Psoas muscle (tissue), 8 donors: Measurements from ENCODE around the gene SPATA24. TPM values are rescaled to one million over a fixed set of nuclear protein-coding genes. Genes with fewer than 3 reads are reported as not detected.

Experiments used
- ATAC-seq, 4 donors: fragments of 200-7000 bp; cut with Tn5 transposase; one replicate each; pipeline ENCODE4 v1.9.1; 2020; ENCODE audit warnings: moderate library complexity in 3 of 4, mild to moderate bottlenecking in 2 of 4
- DNase-seq, 2 donors: peaks; one replicate each; pipeline ENCODE4 v3.0.0-alpha.2; 2020
- H3K27ac ChIP-seq: fragments of 200-600 bp; one replicate; pipeline ENCODE4 v1.8.0; 2022
- H3K27me3 ChIP-seq, 3 donors: fragments of 200-600 bp in 1 of 3; one replicate each; pipeline versions ENCODE4 v1.6.1 to v1.8.0; 2013 to 2022; ENCODE audit warnings: low read length in 2 of 3, mild to moderate bottlenecking in 2 of 3, moderate library complexity in 1 of 3; ENCODE audit not compliant: insufficient read depth in 3 of 3
- H3K36me3 ChIP-seq, 2 donors: fragments of 200-600 bp in 1 of 2; one replicate each; pipeline versions ENCODE4 v1.6.1 to v1.8.0; 2013 to 2022; ENCODE audit warnings: low read depth in 1 of 2, mild to moderate bottlenecking in 1 of 2, moderate library complexity in 1 of 2; ENCODE audit not compliant: insufficient read depth in 1 of 2
- H3K4me1 ChIP-seq: fragments of 200-600 bp; one replicate; pipeline ENCODE4 v1.8.0; 2022
- H3K4me3 ChIP-seq: fragments of 200-600 bp; one replicate; pipeline ENCODE4 v1.8.0; 2022; ENCODE audit warnings: mild to moderate bottlenecking
- H3K9me3 ChIP-seq: fragments of 200-600 bp; one replicate; pipeline ENCODE4 v1.8.0; 2022
- WGBS, 3 donors: extraction: QIAGEN DNeasy Blood & Tissue Kit; methylation state at CpG; one replicate each; pipeline versions ENCODE4 v1.1.6 to v1.1.7; 2013; 5-methylcytosine and 5-hydroxymethylcytosine counted together
- intact Hi-C, 2 donors: fragments of 100-400 bp; cut with DNase I; formaldehyde crosslinking; loops; one replicate each; pipeline versions ENCODE4 v1.11.0 to v1.14.2; 2022
- polyA plus RNA-seq, 3 donors: library from polyadenylated mRNA; stranded (reverse); fragments of 200-250 nt; gene quantifications; one replicate each; pipeline ENCODE4 v1.2.3, GENCODE V29; 2013
- total RNA-seq, 4 donors: library from RNA; stranded (reverse); fragmentation: NEBNext Ultra II Directional in 2 of 4; extraction: Animal tissue kit (Norgen Biotek cat#: 25700) in 2 of 4; gene quantifications; one replicate each; pipeline versions ENCODE4 v1.2.1 to v1.2.4, GENCODE V29; 2021 to 2023
- TF ChIP-seq, protein P1 (sequence below): fragments of 200-600 bp; IDR thresholded peaks from one replicate; pipeline ENCODE4 v1.8.0; 2022; ENCODE audit warnings: antibody characterized with exemption
- donor health status: healthy with polysubstance abuse.
- donor health status: DM: no; HTN: no; CAD: no; lungs with moderate emphysema.
- donor health status: Bipolar disorder and iron deficiency.
- donor health status: healthy.
- donor health status: DM: yes; HTN: yes; CAD: no.
- donor health status: DM: no; HTN: no; CAD: no.
- donor health status: DM: no; HTN: no; CAD: no.
- donor health status: DM: yes; HTN: yes; CAD: no.

SPATA24 gene
- total and polyA plus RNA-seq, 7 donors: 6.7 to 18.8 (median 11.5) TPM

DNA sequence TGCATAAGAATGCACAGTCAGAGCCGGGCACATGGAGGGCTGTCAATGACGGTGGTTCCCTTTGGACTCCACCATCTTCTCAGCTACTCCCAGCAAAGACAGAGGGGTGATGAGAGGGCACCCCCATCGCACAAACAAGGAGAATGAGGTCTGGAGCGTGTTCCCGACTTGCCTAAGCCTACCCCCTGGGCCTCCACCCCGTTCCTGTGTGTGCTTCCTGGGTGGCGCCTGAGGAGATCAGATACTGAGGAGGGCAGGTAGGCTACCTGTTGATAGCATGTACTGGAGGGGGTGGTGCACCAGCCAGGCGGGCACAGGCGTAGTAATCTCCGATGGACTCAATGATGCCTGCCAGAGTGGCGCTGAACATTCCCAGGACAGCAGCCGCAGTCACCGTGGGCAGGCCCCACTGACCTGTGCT is 24.9 kb downstream of the SPATA24 start:
- H3K9me3 ChIP-seq: no peaks in the 10 kb centered on the region
- H3K4me3 ChIP-seq: no peak overlapping the region
- H3K4me1 ChIP-seq: peaks cover 17% of the 10 kb centered on the region
- H3K27ac ChIP-seq: no peak overlapping the region
- H3K27me3 ChIP-seq: no peaks in the 10 kb centered on the region
- 85 to 88% (median 85%) methylated on average over 13 of the region's 13 CpGs for WGBS, 3 donors
- no peak for DNase-seq
- TF ChIP-seq, protein P1, sequence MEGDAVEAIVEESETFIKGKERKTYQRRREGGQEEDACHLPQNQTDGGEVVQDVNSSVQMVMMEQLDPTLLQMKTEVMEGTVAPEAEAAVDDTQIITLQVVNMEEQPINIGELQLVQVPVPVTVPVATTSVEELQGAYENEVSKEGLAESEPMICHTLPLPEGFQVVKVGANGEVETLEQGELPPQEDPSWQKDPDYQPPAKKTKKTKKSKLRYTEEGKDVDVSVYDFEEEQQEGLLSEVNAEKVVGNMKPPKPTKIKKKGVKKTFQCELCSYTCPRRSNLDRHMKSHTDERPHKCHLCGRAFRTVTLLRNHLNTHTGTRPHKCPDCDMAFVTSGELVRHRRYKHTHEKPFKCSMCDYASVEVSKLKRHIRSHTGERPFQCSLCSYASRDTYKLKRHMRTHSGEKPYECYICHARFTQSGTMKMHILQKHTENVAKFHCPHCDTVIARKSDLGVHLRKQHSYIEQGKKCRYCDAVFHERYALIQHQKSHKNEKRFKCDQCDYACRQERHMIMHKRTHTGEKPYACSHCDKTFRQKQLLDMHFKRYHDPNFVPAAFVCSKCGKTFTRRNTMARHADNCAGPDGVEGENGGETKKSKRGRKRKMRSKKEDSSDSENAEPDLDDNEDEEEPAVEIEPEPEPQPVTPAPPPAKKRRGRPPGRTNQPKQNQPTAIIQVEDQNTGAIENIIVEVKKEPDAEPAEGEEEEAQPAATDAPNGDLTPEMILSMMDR: no peak
- H3K36me3 ChIP-seq: no peaks in the 10 kb centered on the region
- intact Hi-C loops: no loop called here
- ATAC-seq: no peak

DNA sequence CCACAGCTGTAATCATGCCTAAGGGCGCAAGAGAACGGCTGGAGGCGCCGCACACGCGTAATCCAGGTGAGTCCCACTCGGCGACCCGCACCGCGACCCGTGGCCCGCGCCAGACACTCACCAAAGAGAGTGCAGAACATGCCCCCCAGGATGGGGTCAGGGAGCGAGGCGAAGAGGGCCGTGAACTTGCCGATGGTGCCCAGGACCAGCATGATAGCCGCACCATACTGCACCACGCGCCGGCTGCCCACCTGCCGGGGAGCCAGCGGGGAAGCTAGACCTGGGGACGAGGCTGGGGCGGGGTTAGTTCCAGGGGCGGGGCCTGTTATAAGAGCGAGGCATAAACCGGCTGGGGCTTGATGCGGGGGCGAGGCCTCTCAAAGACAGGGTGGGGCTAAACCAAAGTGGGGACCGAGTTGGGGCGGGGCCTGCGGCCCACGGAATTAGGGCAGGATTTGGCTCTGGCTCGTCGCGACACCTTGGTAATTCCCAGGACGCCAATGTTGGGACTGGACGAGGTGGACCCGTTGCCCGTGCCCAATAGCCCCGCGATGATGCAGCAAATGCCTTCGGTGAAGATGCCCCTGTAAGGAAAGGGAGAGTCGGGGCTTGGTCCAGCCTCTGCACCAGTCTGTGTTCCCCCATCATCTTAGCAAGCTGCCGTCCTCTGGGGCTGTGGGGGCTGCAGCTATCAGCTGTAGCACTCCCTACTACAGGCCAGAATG is 25.6 kb downstream of the SPATA24 start:
- 72 to 76% (median 73%) methylated on average over 45 to 47 of the region's 47 CpGs for WGBS, 3 donors
- Histone ChIP-seq H3K27me3 (no peaks in the 10 kb centered on the region), H3K27ac (no peak overlapping the region), H3K4me1 (peaks cover 23% of the 10 kb centered on the region), H3K9me3 (no peaks in the 10 kb centered on the region), H3K36me3 (no peaks in the 10 kb centered on the region), H3K4me3 (no peak overlapping the region)
- ATAC-seq (no peak), DNase-seq (no peak)
- TF ChIP-seq, protein P1: no peak
- intact Hi-C loops: no loop called here

DNA sequence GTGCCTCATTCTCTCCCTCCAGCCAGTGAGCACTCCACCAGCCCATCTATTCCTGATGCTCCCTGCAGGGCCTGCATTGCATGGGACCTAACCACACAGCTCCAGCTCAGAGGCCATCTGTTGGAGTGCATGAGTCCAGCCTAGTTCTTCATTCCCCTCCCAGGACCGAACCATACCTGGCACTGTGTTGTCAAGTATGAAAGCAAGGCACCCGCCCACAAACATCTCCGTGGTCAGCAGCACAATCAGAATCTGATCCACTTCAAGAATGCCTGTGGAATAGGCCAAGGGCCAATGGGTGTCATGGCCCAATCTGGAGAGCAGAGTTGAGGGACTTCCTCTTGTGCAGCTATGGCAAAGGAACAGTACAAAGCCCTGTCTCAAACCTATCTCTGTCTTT is 26.7 kb downstream of the SPATA24 start:
- Histone ChIP-seq H3K9me3 (no peaks in the 10 kb centered on the region), H3K4me3 (no peak overlapping the region), H3K27me3 (no peaks in the 10 kb centered on the region), H3K27ac (no peak overlapping the region), H3K36me3 (peaks cover 0 to 2% of the 10 kb centered on the region in 2 donors), H3K4me1 (peaks cover 29% of the 10 kb centered on the region)
- no peak for ATAC-seq
- DNase-seq: no peak
- 34 to 71% (median 36%) methylated on average over 3 of the region's 3 CpGs for WGBS, 3 donors
- TF ChIP-seq, protein P1: no peak
- intact Hi-C loops: no loop called here

DNA sequence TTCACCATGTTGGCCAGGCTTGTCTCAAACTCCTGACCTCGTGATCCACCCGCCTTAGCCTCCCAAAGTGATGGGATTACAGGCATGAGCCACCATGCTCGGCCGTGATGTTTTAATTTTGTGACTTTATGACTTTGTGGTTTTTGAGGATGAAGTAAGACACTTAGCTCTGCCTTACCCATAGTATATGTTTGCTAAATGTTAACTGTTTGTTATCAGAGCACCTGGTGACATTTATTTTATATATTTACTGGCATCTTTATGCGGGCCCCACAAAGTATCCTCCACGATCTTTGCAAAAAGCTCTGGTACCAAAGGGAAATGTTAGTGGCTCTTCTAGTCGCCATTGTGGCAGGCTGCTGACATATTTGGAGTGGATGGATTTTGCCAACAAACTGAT is 27.5 kb downstream of the SPATA24 start:
- Histone ChIP-seq H3K36me3 (peaks cover 0 to 11% of the 10 kb centered on the region in 2 donors), H3K27me3 (no peaks in the 10 kb centered on the region), H3K27ac (no peak overlapping the region), H3K9me3 (no peaks in the 10 kb centered on the region), H3K4me3 (no peak overlapping the region), H3K4me1 (peaks cover 32% of the 10 kb centered on the region)
- ATAC-seq (no peak), DNase-seq (no peak)
- intact Hi-C loops: no loop called here
- 92 to 96% (median 95%) methylated on average over 7 of the region's 7 CpGs for WGBS, 3 donors
- TF ChIP-seq, protein P1: no peak

DNA sequence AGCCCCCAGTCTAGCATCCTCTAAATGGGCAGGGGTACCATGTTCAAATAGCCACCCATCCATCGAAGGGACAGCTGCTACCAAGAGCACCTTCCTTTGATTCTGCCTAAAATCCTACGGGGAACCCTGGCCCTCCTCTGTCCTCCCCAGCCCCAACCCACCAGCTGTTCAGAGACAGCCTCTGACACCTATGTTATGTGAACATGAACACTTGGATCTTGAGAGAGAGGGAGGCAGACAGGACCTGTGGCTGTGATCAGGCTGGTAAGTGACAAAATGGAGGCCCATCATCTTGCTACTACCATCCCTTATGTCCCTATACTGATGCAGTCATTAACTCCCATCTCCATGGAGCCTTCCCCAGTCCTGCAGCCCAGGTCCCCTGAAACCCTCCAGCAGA is 29.0 kb downstream of the SPATA24 start:
- intact Hi-C loops: no loop called here
- ATAC-seq: no peak
- no peak for DNase-seq
- H3K4me3 ChIP-seq: no peak overlapping the region
- H3K4me1 ChIP-seq: peaks cover 32% of the 10 kb centered on the region
- 86 to 94% (median 89%) methylated on average over 2 of the region's 2 CpGs for WGBS, 3 donors
- H3K9me3 ChIP-seq: no peaks in the 10 kb centered on the region
- TF ChIP-seq, protein P1: no peak
- H3K27me3 ChIP-seq: no peaks in the 10 kb centered on the region
- peak overlapping the region; percentile 77 for H3K27ac ChIP-seq
- peaks cover 0 to 24% of the 10 kb centered on the region in 2 donors for H3K36me3 ChIP-seq
